Activated CD8-positive, alpha-beta memory T cell treated with anti-CD3 and anti-CD28 coated beads, Interleukin-2, amount 50 U/mL, for 1 hour (primary cell): ENCODE data around the gene ZMYND11.
"Not testable (repeated sequence)": the region's sequence is repeated elsewhere in the genome, so short reads cannot be mapped to it uniquely, and the experiment has no call there.

Experiments
- DNase-seq: peaks from one replicate; pipeline ENCODE4 v3.0.0-alpha.2; 2020; ENCODE audit errors: extremely low read depth

Gene ZMYND11

GRCh38 chr10:244227-244626, 109.0 kb downstream of the ZMYND11 start:
- no peak for DNase-seq

- DNase-seq: no peak
Measured at GRCh38 chr10:246431-246830, 111.2 kb downstream of the ZMYND11 start.

- DNase-seq: no peak
Measured at GRCh38 chr10:247480-247879, 112.2 kb downstream of the ZMYND11 start.

GRCh38 chr10:248307-248706, 113.1 kb downstream of the ZMYND11 start:
- no peak for DNase-seq

- no peak for DNase-seq
Measured at GRCh38 chr10:251982-252582, 116.8 kb downstream of the ZMYND11 start.

GRCh38 chr10:260819-261429, 125.7 kb downstream of the ZMYND11 start:
- no peak for DNase-seq

- DNase-seq: not testable (repeated sequence)
Measured at GRCh38 chr10:264160-265073, 129.2 kb downstream of the ZMYND11 start.

- not testable (repeated sequence) for DNase-seq
Measured at GRCh38 chr10:265074-265440, 129.8 kb downstream of the ZMYND11 start.

- DNase-seq: not testable (repeated sequence)
Measured at GRCh38 chr10:265816-266588, 130.7 kb downstream of the ZMYND11 start.

- no peak for DNase-seq
Measured at GRCh38 chr10:266974-267425, 131.7 kb downstream of the ZMYND11 start.

GRCh38 chr10:267705-268104, 132.4 kb downstream of the ZMYND11 start:
- no peak for DNase-seq

GRCh38 chr10:269440-270074, 134.3 kb downstream of the ZMYND11 start:
- no peak for DNase-seq

GRCh38 chr10:271201-271600, 135.9 kb downstream of the ZMYND11 start:
- DNase-seq: no peak

GRCh38 chr10:271722-272121, 136.5 kb downstream of the ZMYND11 start:
- DNase-seq: no peak

GRCh38 chr10:273088-273487, 137.8 kb downstream of the ZMYND11 start:
- DNase-seq: no peak

- no peak for DNase-seq
Measured at GRCh38 chr10:274866-275265, 139.6 kb downstream of the ZMYND11 start.

- no peak for DNase-seq
Measured at GRCh38 chr10:275680-276079, 140.4 kb downstream of the ZMYND11 start.

GRCh38 chr10:277963-278362, 142.7 kb downstream of the ZMYND11 start:
- no peak for DNase-seq

- DNase-seq: no peak
Measured at GRCh38 chr10:278707-279106, 143.5 kb downstream of the ZMYND11 start.

- no peak for DNase-seq
Measured at GRCh38 chr10:279232-279631, 144.0 kb downstream of the ZMYND11 start.

GRCh38 chr10:279655-280054, 144.4 kb downstream of the ZMYND11 start:
- DNase-seq: no peak
